GM19328 (cell line): ENCODE data around the gene SPAAR.
"Not testable (repeated sequence)": the region's sequence is repeated elsewhere in the genome, so short reads cannot be mapped to it uniquely, and the experiment has no call there.

Source experiments
- ATAC-seq: cut with Tn5 transposase; IDR thresholded peaks from one replicate; pipeline ENCODE4 v1.9.1; 2021; ENCODE audit warnings: mild to moderate bottlenecking, moderate library complexity; ENCODE audit not compliant: unreplicated experiment

SPAAR gene, protein sequence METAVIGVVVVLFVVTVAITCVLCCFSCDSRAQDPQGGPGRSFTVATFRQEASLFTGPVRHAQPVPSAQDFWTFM

DNA sequence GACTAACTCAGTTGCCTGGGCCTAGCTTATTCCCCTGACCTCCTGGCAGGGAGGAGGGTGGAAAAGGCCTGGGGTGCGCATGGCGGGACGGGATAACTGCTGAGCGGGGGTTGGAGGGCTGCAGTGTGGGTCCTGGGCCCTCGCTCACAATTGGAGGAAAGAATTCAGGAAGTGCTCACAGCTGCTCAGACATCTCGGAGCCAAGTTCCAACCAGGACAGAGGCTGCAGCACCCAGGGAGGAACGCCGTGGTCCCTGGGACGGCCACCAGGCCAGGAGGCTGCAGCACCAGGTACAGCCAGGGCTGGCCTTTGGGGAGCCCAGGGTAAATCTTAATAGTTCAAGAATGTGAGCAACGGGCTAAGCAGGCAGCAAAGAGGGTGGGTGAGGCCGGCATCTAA is at the start of gene SPAAR:
Gene SPAAR (plus strand): TSS at position 217 of the 400 bp plus-strand sequence. CDS start 974 bp downstream, outside the sequence.
- no peak for ATAC-seq

DNA sequence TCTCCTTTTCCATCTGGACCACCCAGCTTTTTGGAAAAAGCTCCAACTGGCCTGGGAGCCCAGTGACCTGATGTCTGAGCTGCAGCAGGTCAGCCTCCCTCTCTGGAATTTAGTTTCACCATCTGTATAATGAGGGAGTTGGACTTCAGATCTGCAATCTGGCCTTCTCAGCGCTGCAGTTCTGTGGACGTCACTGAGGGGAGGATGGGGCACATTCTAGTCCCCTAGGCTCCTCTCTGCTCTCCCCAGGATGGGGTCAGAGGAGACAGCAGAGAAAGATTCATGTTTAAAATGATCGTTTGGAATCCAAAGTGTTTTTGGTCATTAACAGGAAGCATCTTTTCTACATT is 49.3 kb upstream of the SPAAR start:
- ATAC-seq: no peak

DNA sequence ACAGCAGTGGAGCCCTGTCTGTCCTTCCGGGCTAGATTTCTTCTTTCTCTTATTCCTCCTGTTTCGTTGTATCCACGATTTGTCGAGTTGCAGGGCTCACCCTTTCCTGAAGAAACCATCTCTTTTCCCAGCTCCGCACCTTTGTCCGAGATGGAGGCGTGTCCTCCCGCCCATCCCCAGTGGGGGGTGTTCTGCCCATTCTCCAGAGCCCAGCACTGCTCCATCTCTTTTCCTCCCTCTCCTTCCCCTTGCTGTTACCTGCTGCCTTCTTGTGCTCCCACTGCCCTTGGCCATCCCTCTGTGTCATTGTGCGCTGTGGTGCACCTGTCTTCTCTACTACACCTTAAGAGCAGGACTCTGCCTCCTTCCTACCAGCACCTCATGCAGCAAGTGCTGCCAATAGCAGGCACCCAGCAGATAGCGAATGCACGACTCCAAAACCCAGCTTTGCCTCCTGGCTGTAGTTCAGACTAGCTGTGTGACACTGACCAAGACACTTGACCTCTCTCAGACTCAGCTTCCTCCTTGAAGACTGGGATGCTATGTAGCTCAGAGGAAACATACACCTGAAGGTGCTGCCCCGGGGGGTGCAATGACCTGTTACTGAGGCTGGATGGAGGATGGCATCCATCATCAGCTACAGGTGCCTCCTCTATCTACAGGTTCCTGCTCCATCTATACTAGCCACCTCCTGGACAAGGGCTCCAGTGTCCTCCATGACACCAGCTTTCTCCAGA is 48.0 kb upstream of the SPAAR start:
- no peak for ATAC-seq

DNA sequence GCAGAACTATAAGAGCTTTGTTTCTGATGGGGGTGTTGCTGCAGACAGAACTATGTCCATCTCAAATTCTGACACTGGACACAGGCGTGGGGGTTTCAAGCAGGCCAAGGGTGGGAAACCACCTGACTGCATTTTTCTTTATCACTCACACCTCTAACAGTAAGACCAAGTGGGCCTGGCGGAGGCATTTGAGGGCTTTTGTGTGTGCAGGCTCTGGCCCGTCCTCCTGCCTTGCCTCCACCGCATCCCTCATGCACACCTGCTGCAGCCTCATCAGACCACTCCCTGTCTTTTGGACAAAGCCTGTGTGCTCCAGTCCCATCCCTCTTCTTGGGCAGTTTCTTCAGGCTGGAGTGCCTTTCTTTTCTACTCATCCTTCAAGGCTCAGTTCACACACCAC is 47.0 kb upstream of the SPAAR start:
- no peak for ATAC-seq

DNA sequence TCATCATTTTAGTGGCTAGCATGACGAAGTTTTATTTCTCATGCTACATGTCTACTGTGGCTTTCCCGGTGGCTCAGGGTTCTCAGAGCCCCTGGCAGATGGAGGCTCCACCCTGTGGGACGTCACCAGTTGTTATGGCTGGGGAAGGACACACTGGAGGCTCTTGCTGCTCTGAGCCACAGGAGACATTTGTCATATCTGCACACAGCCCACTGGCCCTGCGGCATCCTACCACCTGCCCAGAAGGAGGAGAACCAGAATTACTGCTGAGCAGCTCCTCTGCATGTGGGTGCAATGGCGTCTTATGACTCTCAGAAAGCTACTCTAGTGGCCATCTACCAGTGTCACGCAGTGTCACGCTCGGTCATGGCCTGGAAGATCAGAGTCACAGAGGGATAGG is 45.7 kb upstream of the SPAAR start:
- ATAC-seq: no peak

DNA sequence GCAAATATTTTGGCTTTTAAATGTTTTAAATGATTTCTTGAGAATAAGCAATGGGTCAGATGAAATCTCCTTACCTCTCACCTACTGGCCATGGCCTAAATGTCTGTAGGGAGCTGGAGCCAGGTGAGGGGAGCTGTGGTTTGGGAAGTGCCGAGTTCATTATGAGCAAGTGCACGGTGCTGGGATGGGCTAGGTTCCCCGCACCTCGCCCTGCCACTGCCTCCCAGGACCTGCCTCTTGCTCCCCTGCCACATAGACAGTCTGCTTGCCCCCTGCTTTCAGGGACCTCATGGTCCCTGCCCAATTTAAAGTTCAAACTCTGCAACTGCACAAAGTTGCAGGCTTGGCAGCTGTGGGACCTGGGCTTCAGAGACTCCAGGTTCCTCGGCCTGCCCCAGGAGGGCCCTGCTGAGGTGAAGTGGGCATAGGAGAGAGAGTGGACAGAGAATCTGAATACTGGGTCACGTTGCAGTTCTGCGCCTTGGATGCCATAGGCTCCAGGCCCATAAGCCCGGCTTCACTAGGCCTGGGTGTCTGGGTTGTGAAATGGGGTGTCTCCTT is 44.5 kb upstream of the SPAAR start:
- no peak for ATAC-seq

DNA sequence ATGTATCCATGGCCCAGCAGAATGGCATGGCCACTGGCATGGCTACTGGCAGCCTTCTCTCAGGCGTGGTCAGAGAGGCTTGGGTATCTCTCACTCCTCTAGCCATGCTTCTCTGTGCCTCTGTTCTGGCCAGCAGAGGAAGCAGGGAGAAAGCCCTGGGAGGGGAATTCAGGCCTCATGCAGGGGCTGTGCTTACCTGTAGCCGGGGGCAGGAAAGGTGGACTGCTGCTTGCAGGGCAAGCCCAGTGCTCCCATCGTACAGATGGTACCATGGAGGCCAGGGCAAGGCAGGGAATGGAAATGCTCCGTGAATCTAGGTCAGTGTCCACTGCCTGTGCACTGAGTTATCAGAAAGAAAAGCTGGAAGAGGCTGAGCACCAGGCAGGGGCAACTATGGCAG is 41.8 kb upstream of the SPAAR start:
- no peak for ATAC-seq

DNA sequence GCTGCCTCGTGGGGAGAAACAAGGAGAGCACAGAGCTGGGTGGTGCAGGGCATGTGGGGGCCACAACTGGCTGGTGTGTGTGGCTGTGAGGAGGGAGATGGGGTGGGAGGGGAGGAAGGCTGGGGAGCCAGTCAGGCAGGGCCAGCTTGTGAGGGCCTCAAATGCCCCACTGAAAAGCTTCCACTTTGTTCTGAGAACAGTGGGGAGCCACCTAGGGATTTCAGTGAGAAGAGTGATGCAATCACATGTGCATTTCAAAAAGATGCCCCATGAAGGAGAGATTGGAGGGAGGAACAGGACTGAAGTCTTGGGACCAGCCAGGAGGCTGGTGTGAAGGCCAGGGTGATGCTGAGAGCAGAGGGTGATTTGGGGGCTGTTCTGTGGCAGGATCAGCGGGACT is 40.4 kb upstream of the SPAAR start:
- no peak for ATAC-seq

DNA sequence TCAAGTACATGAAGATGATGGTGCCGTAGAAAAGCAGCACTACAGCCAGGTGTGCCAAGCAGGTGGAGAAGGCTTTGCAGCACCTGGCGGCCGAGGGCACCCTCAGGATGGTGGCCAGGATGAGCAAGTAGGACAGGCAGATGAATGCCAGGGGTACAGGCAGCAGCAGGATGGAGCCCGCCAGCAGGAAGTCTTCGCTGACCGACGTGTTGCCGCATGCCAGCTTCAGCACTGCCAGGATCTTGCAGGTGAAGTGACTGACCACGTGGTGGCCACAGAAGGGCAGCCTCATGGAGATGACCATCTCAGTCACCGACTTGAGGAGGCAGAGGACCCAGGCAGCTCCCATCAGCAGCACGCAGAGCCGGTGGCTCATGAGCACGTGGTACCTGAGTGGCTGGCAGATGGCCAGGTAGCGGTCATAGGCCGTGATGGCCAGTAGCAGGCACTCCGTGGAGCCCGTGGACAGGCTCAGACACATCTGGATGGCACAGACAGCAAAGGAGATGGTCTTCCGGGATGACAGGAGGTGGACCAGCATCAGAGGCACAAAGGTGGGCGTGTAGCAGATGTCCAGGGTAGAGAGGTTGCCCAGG is 39.6 kb upstream of the SPAAR start:
- ATAC-seq: no peak

DNA sequence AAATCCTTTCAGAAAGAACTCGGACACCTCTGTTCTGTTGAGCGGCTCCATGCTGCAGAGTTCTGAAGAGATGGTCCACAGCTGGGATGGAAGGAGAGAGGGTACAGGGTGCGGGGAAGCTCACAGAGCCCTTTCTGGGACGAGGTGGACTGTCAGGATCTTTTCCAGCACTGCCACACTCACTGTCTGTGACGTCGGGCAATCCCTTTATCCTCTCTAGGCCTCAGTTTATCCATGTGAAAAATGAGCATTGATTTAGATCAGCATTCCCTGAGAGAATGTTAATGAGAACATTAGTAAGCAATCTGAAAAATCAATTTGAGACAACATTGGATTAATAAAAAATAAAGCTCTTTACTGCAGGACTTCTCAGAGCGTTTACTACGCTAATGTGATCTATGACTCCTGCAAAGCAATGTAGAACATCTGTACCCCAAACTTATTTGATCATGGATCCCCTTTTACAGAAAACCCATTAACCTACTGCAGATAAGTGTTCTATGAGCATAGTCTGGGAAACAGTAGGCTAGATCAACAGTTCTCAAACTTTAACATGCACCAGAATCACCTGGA is 38.9 kb upstream of the SPAAR start, which contains the start of gene OR13J1:
Gene OR13J1 (minus strand): TSS at position 51 of the 573 bp plus-strand sequence. CDS start 0 bp downstream, at position 51.
- ATAC-seq: no peak

DNA sequence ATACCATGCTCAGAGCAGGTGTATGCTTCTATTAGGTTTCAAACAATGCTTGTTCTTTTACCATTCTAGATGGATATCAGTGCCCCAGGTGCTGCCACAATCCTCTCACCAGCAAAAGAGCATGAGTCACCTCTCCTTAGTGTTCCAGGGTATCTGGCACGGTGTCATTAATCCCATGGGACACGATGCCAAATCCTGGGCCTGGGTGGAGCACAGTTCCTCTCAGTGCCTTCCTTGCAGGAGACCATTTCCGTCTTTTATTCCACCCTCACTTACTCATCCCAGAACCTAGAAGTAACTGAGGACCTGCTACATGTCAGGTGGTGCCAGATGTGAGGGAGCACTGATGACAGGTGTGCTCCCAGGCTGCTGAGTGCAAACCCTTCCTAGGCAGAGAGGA is 37.7 kb upstream of the SPAAR start:
- no peak for ATAC-seq

DNA sequence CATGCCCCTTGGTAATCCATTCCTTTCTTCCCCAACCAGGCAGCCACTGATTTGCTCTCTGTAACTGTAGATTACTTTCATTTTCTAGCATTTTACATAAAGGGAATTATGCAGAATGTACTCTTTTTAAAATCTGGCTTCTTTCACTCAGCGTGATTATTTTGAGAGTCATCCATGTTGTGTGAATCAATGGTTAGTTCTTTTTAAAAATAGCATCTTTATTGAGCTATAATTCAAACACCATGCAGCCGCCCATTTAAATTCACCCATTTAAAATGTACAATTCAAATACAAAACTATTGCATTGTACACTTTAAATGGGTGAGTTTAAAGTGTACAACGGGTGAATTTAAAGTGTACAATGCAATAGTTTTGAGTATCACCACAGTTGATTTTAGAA is 36.8 kb upstream of the SPAAR start:
- no peak for ATAC-seq

DNA sequence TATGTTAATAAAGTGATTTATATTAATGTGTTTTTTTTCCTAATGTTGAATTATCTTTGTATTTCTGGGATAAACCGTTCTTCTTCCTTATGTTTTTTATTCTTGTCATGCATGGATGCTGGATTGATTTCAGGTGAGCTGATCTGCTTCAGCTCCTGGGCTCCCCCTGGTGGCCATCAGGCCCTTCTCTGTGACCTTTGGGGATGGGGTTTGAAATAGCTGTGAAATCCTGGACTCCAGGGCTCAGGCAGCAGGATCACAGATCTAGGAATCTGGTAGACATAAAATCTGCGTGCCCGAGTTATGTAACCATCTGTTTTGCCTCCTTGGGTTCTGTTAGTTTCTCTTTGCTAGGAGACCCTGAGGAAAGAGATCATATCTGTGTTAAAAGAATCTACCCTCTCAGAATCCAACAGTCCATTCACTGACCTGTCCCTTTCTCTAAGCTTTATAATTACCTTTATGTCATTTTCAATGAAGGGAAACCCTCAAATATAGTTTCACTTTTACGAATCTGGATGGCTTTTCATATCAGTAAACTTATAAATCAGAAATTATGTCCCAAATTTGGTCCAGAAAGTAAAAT is 26.9 kb upstream of the SPAAR start:
- no peak for ATAC-seq

DNA sequence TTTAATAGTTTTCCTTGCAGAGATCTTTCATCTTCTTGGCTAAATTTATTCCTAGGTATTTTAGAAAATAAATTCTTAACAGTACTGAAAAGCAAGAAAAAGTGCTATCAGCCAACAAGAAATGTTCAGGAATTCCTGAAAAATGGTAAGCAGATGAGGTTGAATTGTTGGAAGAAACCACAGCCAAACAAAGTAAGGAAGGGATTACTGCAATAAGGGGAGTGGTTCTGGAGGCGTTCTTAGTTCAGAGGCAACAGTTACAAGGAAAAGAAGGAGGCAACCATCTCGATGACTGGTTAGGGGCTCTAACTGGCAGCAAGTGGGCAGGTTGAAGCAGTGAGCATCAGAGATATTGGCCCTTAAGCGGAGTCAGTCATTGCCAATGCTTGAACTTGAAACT is 26.3 kb upstream of the SPAAR start:
- ATAC-seq: no peak

DNA sequence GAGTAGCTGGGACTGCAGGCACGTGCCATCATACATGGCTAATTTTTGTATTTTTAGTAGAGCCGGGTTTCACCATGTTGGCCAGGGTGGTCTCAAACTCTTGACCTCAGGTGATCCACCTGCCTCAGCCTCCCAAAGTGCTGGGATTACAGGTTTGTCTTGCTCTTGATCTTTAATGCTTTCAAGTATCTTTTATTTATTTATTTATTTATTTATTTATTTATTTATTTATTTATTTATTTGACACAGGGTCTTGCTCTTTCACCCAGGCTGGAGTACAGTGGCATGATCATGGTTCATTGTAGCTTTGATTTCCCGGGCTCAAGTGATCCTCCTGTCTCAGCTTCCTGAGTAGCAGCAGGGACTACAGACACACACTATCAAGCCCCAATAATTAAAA is 24.4 kb upstream of the SPAAR start:
- not testable (repeated sequence) for ATAC-seq

DNA sequence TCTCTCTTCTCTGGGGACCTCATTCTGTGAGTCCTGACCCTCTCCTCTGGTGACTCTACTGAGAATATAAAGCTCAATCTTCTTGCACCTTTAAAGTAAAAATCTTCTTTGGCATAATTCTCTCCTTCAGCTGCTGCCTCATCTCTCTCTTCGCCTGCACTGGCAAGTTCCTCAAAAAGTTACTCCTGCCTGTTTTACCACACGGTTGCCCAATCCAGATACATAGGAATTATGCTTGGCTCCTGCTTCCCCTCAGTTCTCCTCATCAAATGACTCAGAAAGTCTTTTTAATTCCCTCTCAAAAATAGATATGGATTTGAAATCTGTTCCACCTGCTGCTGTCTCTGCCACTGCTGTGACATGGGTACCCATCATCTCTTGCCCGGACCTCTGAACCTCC is 17.6 kb upstream of the SPAAR start:
- no peak for ATAC-seq

DNA sequence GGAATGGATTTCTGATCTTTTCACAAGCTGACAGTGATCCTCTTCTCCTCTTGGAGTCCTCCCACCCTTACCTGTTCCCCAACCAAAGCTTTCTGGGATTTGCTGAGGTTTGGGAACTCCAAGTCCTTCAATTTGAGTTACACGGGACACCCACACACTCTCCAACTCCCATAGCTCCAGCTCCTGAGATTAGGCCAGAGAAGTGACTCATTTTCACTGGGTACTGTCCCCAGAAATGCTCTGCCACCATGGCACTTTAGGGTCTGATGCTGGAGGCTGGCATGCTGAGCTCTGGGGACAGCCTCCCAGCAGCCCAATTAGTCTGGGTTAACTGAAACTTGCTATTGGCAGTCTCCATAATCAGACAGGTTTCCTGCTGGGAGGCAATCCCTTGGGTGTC is 17.2 kb upstream of the SPAAR start:
- no peak for ATAC-seq

DNA sequence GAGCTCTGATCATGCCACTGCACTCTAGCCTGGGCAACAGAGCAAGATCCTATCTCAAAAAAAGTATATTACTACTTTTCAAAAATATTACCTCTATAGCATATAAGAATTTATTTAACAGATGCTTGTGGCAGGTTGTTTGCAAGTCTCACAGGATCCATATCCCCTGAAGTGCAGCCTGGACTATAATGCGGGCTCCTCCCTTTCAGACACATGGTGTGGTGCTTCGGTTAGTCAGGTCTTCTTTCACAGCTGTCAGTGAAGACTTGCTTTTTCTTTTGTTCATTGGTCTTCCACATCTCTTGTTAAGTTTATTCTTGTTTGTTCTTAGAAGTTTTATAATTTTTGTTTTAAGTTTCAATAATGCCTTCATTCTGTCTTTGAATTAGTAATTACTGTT is 12.7 kb upstream of the SPAAR start:
- no peak for ATAC-seq

DNA sequence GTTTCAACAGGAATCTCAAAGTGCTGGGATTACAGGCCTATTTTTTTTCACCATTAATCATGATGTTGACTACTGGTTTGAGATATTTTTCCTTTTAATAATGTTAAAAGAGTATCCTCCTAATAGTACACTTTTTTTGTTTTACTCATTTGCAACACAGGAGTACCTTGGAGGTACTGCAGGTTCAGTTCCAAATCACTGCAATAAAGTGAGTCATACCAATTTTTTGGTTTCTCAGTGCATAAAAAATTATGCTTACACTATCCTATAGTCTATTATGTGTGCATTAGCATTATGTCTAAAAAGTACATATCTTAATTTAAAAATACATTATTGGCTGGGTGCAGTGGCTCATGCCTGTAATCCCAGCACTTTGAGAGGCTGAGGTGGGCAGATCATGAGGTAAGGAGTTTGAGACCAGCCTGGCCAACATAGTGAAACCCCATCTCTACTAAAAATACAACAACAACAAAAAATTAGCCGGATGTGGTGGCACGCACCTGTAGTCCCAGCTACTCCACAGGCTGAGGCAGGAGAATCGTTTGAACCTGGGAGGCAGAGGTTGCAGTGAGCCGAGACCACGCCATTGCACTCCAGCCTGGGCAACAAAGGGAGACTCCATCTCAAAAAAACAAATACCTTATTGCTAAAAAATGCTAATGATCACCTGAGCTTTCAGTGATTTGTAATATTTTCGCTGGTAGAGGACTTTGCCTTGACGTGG is 11.8 kb upstream of the SPAAR start:
- ATAC-seq: not testable (repeated sequence)

DNA sequence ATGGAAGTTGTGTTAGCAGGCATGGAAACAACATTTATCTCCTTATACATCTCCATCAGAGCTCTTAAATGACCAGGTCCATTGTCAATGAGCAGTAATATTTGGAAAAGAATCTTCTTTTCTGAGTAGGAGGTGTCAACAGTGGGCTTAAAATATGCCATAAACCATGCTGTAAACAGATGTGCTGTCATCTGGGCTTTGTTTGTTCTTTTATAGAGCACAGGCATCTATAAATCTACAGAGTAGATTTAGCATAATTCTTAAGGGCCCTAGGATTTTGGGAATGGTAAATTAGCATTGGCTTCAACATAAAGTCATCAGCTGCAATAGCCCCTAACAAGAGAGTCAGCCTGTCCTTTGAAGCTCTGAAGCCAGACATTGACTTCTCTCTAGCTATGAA is 11.0 kb upstream of the SPAAR start:
- no peak for ATAC-seq

DNA sequence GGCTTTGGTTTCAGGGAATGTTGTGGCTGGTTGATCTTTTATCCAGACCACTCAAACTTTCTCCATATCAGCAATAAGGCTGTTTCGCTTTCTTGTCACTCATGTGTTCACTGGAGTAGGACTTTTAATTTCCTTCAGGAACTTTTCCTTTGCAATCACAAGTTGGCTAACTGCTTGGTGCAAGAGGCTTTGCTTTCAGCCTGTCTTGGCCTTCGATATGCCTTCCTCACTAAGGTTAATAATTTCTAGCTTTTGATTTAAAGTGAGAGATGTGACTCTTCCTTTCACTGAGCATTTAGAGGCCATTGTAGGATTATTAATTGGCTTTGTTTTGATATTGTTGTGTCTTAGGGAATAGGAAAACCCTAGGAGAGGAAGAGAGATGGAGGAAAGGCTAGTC is 10.3 kb upstream of the SPAAR start:
- no peak for ATAC-seq
